VCaP (cell line): ENCODE measurements around the gene CLOCK.
A peak's percentile ranks its signal among the peaks of the same experiment; 100 is the strongest.

Experiments used
- H3K27ac ChIP-seq: fragments of 450-650 bp; 2 replicates; pipeline ENCODE4 v1.5.1; 2017
- TF ChIP-seq, protein P1 (sequence below): fragments of 450-650 bp; conservative IDR thresholded peaks from 2 replicates; pipeline ENCODE4 v1.5.1; 2017; ENCODE audit warnings: mild to moderate bottlenecking, moderate library complexity

The CLOCK gene

DNA sequence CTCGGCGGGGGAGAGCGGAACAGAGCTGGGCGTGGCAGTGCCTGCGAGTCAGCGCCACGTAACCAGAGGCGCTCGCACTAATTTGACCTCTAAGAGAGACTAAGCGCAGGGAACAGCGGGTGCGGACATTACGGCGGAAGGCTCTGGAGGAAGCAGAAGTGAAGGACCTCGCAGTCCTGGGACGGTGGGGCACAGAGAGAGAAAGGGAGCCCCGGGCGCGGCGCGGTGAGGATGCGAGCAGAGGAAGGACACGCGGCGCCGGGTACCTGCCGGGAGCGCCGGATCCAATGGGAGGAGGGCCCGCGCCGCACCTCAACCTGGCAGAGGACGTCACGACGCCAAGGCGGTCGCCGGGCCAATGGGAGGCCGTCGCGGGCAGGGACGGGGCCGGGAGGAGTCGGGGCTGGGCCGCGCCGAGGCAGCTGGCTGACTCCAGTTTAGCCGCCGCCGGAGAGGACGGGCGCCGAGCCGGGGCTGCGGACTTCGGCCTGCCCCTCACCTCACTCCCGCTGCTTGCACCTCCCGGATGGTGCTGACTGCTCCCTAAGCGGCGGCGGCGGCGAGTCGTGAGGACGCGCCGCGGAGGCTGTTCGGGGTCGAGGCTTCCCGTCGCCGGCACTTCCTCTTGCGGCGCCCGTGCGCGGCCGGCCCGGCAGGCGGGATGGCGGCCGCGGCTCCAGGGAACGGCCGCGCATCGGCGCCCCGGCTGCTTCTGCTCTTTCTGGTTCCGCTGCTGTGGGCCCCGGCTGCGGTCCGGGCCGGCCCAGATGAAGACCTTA lies 151.0 kb downstream of the CLOCK start, which contains the start of gene TMEM165:
Gene TMEM165, plus strand, starts transcription at position 429 of the 779 bp plus-strand sequence. Its CDS starts 233 bp downstream, at position 662.
- TF ChIP-seq, protein P1, sequence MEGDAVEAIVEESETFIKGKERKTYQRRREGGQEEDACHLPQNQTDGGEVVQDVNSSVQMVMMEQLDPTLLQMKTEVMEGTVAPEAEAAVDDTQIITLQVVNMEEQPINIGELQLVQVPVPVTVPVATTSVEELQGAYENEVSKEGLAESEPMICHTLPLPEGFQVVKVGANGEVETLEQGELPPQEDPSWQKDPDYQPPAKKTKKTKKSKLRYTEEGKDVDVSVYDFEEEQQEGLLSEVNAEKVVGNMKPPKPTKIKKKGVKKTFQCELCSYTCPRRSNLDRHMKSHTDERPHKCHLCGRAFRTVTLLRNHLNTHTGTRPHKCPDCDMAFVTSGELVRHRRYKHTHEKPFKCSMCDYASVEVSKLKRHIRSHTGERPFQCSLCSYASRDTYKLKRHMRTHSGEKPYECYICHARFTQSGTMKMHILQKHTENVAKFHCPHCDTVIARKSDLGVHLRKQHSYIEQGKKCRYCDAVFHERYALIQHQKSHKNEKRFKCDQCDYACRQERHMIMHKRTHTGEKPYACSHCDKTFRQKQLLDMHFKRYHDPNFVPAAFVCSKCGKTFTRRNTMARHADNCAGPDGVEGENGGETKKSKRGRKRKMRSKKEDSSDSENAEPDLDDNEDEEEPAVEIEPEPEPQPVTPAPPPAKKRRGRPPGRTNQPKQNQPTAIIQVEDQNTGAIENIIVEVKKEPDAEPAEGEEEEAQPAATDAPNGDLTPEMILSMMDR: no peak; the same call in 1 of the 2 replicates
- H3K27ac ChIP-seq: peak within 1 kb of the TSS; percentile 91

DNA sequence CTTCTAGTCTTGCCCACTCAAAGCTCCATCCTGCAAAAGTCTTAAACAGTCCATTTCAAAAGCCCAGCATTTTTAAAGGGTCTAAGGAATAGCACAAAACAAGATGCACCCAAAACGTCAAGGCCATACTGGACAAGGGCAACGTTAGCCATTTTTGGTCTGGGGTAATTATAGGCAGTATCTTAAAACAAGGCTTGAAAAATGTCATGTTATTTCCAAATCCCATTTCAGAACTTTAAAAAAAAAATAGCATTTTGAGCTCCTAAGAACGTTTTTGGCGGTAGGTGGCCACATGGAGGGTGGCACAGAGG lies 151.5 kb downstream of the CLOCK start:
- peak overlapping the region; percentile 91 for H3K27ac ChIP-seq
- TF ChIP-seq, protein P1: no peak

DNA sequence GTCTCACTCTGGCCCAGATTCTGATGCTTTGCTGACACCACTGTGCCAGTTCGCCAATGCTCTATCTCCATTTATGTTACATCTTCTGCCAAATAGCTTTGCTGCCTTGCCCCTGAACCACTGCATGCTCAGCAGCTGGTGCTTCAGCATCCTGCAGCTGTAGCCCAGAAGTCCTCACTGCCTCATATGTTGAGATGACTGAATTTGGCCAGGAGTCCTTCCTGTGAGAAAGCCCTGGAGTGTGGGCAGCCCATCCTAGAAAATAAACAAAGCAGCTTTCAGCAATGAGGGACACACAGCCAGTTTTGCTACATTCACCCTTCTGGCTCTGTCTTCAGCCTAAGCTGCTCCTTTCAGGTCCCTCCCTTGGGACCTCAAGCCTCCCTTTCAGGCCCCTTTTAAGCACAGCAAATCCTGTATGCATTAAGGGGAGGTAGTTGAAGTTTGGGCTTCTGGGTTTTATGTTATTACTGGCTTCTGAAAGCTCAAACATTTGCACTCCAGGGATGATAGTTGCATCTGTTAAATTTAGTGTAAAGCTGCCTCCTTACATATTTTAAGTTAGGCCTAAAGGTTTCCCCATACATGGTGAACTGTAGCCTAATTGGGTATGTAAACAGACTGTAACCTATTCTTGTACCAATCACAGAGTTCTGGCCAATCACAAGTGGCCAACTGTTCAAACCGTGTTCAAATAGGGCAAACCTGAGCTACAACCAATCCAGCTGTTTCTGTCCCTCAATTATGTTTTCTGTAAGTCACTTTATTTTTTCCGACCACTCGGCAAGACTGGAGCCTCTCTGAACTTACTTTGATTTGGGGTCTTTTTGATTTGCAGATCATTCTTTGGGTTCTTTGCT lies 153.0 kb downstream of the CLOCK start:
- peak overlapping the region; percentile 29; the same call in 1 of the 2 replicates for H3K27ac ChIP-seq
- TF ChIP-seq, protein P1: no peak

DNA sequence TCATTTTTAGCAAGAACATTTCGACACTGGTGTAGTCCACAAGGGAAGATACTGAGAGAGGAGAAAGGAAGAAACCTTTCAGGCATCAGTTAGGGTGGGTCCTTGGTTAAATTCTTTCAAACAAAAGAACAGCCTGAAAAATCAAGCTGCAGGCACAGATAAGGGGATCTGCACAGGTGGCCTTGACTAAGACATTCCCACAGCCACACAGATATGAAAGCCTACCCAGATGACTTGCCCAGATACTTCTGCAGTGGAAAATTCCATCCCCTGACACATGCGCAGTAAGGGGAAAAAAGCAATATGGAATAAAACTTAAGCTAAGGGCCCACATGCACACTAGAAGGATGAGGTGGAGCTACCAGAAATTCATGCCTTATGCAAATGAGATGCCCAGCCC lies 159.9 kb downstream of the CLOCK start:
- H3K27ac ChIP-seq: no peak overlapping the region
- TF ChIP-seq, protein P1: no peak

DNA sequence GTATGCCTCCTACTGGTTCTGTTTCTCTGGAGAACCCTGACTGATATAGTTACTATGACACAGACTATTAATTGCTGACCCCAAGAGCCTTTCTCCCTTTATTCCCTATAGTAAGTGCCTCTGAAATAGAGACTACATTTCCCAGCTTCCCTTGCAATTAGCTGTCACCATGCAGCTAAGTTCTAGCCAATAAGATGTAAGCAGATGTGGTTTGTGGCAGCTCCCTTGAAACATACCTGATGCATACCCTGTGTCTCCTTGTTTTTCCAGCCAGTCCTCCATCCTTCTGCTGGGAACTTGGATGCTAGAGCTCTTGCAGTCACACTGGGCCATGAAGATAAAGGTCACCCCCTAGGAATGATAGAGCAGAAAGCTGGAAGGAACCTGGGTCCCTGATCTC lies 160.6 kb downstream of the CLOCK start:
- TF ChIP-seq, protein P1: no peak
- no peak overlapping the region for H3K27ac ChIP-seq

DNA sequence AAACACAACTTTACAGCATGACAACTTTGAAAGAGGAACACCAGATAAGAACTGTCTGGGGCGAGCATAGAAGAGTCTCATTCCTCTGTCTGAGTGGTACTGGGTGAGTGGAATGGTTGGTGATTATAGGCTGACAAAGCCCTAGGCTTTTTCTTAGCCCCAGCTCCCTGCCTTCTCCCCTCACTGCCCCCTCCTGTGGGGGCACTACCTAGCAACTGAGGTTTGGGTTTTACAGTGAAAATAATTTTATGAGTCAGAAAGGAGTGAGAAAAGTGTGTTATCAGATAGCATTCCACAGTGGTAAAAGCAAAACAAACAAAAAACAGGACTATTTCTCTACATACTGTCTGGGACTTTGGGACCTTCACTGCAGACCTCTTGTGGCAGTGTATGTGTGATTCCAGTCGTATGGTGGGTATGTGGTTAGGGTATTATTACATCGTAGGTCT lies 161.5 kb downstream of the CLOCK start:
- TF ChIP-seq, protein P1: no peak
- H3K27ac ChIP-seq: no peak overlapping the region

DNA sequence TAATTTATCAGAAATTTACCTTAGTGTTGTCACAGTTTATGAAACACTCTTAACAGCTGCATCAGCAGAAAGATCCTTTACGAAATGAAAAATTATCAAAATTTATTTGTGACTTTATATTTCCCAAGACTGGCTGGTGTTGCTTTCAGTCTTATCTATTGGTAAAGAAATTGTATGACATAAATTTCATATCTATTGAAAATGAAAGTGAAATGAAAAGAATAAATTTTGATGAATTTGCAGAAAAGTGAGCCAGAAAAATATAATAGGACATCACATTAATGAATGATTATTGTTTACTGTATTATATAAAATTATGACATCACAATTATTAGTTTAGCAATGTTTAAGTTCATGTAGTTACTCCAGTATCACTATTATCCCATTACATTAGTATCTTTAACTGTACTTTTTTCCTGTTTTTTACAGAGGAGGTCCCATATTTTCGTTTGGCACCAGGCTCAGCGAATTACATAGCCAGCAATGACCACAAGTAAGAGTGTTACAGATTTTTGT lies 164.2 kb downstream of the CLOCK start:
- H3K27ac ChIP-seq: no peak overlapping the region

More for the DNA sequence above, 164.2 kb downstream of the CLOCK start:
- TF ChIP-seq, protein P1: no peak
